ELF-1 (cell line): Measurements from ENCODE around the gene ZNF780B.

Experiments
- DNase-seq: peaks from one replicate; pipeline ENCODE4 v3.0.0-alpha.2; 2016; ENCODE audit warnings: low read depth, low spot score

The ZNF780B gene

GRCh38 chr19:39982883-39983282, 73.1 kb downstream of the ZNF780B start:
- DNase-seq: no peak
